GM06990 (cell line): ENCODE measurements around the gene P4HB.

ENCODE experiments used
- DNase-seq: peaks from one replicate; pipeline ENCODE4 v3.0.0-alpha.2; 2011; ENCODE audit not compliant: insufficient read length; ENCODE audit errors: extremely low read depth
- H3K27me3 ChIP-seq: replicated peaks from 2 replicates; pipeline ENCODE4 v1.6.0; 2011; ENCODE audit warnings: low read length; ENCODE audit not compliant: control insufficient read depth, insufficient read depth
- H3K36me3 ChIP-seq: 2 replicates; pipeline ENCODE4 v1.5.1; 2011; ENCODE audit warnings: low read length; ENCODE audit not compliant: control insufficient read depth, insufficient read depth
- H3K4me3 ChIP-seq: replicated peaks from 2 replicates; pipeline ENCODE4 v1.5.1; 2011; ENCODE audit warnings: low read depth, mild to moderate bottlenecking, control low read depth, low read length
- TF ChIP-seq, protein P1 (sequence below): IDR thresholded peaks from 2 replicates; pipeline ENCODE4 v1.5.1; 2011; ENCODE audit warnings: low read length, control low read depth, mild to moderate bottlenecking, inconsistent platforms; ENCODE audit not compliant: insufficient read depth, poor library complexity, severe bottlenecking

P4HB gene

DNA sequence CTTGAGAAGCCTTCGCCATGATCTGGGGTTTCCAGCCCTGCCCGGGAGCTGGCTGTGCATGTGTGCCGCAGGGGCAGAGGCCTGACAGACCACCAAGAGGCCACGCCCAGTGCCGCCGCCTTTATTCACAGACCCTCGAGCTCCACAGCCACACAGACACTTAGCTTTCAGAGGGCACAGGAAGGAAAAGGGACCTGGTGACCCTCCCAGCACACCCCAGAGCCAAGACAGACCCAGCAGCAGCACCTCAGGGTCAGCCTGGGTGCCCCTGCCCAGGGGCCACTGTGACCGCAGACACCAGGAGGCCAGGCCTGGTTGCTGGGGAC lies 38.1 kb downstream of the P4HB start:
- no peak for DNase-seq
- Histone ChIP-seq H3K36me3 (no peaks in the 10 kb centered on the region; the same call in 1 of the 2 replicates), H3K4me3 (no peak overlapping the region), H3K27me3 (no peaks in the 10 kb centered on the region)
- TF ChIP-seq, protein P1, sequence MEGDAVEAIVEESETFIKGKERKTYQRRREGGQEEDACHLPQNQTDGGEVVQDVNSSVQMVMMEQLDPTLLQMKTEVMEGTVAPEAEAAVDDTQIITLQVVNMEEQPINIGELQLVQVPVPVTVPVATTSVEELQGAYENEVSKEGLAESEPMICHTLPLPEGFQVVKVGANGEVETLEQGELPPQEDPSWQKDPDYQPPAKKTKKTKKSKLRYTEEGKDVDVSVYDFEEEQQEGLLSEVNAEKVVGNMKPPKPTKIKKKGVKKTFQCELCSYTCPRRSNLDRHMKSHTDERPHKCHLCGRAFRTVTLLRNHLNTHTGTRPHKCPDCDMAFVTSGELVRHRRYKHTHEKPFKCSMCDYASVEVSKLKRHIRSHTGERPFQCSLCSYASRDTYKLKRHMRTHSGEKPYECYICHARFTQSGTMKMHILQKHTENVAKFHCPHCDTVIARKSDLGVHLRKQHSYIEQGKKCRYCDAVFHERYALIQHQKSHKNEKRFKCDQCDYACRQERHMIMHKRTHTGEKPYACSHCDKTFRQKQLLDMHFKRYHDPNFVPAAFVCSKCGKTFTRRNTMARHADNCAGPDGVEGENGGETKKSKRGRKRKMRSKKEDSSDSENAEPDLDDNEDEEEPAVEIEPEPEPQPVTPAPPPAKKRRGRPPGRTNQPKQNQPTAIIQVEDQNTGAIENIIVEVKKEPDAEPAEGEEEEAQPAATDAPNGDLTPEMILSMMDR = no peak

DNA sequence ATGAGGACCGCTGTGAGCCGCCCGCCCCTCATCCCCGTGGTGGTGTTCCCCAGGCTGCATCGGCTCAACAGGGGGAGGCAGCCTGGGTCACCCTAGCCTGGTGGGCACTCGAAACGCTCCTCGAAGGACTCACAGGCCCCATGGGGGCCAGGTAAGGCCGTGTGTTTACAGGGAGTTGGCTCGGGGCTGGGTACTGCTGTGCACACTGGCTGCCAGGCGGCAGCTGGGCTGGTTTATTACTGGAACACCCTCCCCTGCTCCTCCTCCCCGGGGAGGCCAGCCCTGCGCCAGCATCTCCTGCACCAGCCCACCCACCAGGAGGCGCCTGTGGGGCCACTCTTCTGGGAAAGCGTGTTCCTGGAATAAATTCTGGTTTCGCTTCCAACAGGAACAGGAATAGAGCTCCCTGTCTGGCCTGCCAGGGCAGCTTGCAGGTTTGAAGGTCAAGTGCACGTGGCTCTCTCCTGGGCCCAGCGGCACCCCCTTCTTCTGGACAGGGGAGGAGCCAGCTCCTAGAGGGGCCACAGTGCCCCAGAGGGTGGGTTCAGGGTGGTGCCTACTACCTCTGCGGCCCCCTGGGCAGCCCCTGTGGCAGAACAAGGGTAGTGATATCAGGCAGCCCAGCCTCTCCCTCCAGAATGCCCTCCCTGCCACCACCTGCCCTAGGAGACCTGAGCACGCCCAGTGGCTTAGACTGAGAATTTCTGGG lies 38.6 kb downstream of the P4HB start:
- no peak overlapping the region for H3K4me3 ChIP-seq
- DNase-seq = no peak

DNA sequence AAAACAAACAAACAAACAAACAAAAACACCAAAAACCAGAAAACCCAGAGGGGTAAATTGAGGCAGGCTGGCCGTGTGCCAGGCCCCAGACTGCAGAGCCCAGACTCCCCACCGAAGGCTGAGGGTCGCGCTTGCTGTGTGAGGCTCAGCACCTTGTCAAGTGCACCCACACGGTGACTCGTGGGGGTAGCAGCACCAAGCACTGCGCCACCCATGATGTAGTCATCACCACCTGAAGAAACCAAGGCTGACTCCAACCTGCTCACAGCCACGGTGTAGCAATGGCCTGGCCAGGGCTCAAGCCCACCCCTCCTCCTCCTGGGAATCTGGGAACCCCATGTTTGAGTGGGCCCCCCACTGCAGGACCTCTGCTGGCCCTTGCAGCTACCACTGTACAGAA lies 39.2 kb downstream of the P4HB start:
- DNase-seq = no peak
- Histone ChIP-seq H3K4me3 (no peak overlapping the region), H3K36me3 (no peaks in the 10 kb centered on the region; the same call in 1 of the 2 replicates), H3K27me3 (no peaks in the 10 kb centered on the region)
- TF ChIP-seq, protein P1 = no peak

More for the DNA sequence above, 38.6 kb downstream of the P4HB start:
- H3K27me3 ChIP-seq = no peaks in the 10 kb centered on the region
- TF ChIP-seq, protein P1 = peak; percentile 31
- H3K36me3 ChIP-seq = no peaks in the 10 kb centered on the region; the same call in 1 of the 2 replicates

DNA sequence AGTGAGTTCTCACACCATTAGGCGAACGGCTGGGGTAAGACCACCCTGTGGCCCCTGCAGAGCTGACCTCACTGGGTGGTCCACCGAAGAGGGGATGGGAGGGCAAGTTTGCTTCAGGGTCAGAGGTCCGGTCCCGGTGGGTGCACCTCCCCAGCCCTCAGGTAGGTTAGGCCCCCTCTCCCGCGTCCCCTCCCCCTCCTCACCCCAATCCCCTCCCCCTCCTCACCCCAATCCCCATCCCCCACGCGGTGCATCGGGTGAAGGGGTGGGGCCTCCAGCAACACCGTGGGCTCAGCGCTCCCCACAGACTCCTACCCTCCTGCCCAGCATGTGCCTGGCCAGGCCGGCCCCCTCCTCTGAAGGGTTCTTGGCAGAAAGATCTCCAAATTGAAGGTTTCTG lies 40.6 kb downstream of the P4HB start:
- no peak overlapping the region for H3K4me3 ChIP-seq
- no peaks in the 10 kb centered on the region for H3K27me3 ChIP-seq
- DNase-seq = no peak
- TF ChIP-seq, protein P1 = no peak
- no peaks in the 10 kb centered on the region; the same call in 1 of the 2 replicates for H3K36me3 ChIP-seq

DNA sequence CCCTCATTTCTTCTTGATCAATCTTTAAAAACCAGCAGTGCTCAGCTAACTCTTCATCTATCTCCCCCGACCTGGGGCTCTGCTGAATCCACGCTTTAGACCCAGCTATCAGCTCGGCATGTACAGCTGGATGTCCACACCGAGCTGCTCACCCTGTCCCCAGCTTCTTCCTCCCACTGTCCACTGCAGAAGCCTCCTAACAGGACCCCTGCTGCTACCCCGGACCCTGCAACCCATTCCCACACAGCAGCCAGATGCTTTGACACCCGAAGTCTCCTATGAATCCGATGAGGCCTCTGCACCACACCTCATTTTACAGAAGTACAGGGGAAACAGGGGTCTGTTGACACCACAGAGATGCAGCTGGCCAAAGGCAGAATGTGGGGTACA lies 42.6 kb downstream of the P4HB start:
- no peak overlapping the region for H3K4me3 ChIP-seq
- no peak for DNase-seq
- TF ChIP-seq, protein P1 = no peak
- no peaks in the 10 kb centered on the region for H3K27me3 ChIP-seq
- H3K36me3 ChIP-seq = no peaks in the 10 kb centered on the region

DNA sequence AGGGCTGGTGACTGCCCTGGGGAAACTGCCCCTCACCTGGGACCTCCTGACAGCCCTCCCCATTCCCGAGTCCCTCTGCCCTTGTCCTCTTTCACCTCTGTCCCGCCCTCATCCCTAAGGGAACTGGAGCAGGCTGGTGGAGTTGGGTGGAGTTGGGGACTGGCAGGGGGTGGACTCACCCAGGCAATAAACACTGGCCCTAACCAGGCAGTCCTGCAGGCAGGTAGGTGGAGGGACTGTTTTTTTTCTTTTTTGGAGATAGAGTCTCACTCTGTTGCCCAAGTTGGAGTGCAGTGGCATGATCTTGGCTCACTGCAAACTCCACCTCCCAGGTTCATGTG lies 44.7 kb downstream of the P4HB start:
- H3K27me3 ChIP-seq = no peaks in the 10 kb centered on the region
- no peaks in the 10 kb centered on the region for H3K36me3 ChIP-seq
- DNase-seq = no peak
- TF ChIP-seq, protein P1 = no peak
- no peak overlapping the region for H3K4me3 ChIP-seq
